Raji (cell line): ENCODE results near the gene TMEM19.

Experiments
- POLR2A ChIP-seq: IDR thresholded peaks from 2 replicates; pipeline ENCODE4 v1.6.1; 2011; ENCODE audit warnings: low read depth, low read length, control low read depth; ENCODE audit not compliant: insufficient read depth

The TMEM19 gene

DNA sequence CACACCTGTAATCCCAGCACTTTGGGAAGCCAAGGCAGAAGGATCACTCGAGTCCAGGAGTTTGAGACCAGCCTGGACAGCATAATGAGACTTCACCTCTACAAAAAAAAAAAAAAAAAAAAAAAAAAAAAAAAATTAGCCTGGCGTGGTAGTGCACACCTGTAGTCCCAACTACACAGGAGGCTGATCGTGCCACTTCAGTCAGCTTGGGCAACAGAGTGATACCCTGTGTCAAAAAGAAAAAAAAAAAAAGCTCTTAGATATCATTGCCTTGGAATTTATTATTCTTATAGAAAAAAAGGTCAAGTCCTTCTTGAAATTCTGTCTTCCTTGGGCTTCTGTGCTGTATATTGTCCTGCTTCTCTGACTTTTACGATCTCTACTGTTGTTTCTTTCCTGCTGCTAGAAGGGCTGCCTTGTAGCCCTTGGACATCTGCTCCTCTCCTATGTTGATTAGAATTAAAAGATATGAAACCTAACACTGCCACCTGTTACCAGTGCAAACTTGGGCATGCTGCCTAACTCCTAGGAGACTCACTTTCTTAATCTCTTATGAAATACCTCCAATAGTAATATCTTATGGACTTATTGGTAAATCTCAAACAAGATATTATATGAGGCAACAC is 5.7 kb downstream of the TMEM19 start:
- no peak for TF ChIP-seq POLR2A

DNA sequence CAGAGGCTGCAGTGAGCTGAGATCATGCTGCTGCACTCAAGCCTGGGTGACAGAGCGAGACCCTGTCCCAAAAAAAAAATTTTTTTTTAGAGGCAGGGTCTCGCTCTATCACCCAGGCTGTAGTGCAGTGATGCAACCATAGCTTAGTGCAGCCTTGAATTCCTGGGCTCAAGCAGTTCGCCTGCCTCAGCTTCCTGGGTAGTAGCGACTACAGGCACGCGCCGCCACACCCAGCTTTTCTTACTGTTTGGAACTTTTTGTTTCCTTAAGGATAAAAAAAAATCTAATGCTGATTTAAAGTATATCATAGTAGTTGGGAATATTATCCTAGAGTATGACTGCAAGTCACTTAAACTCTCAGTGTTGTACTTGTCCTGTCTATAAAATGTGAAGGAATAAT is 7.2 kb downstream of the TMEM19 start:
- TF ChIP-seq POLR2A, result no peak

DNA sequence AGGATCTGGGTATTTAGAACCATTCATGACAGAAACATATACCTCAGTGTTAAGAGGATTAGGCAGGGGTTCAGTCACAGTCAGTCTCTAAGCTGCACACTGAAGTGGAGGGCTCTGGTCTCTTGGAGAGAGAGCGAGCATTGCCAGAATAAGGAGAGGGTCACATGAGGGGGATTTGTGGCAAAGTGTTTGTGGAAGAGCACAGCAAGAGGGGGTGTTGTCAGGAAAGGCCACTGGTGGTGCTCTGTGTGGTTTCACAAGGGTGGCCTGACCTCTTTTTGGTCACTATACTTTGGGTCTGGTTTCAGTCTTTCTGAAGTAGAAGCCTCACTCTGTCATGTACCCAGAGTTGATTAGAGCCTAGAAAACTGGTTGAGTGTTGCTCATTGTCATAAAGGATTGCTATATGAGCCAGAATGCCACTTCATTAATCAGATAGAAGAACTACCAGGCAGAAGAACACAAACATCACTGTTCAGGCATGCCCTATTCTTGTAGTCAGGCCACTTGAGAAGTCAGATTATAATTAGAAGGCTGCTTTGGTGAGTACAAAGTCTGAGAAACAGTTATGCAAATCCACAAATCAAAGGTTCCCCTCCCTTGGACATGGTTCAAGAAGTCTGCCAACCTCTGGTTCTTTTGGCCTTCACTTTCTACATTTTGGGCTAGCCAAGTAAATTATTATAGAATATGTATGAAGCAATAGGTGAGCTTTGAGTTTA is 8.4 kb downstream of the TMEM19 start:
- 0 out of 2 replicates have a peak, but pooled peaks have one; percentile 45 for TF ChIP-seq POLR2A

DNA sequence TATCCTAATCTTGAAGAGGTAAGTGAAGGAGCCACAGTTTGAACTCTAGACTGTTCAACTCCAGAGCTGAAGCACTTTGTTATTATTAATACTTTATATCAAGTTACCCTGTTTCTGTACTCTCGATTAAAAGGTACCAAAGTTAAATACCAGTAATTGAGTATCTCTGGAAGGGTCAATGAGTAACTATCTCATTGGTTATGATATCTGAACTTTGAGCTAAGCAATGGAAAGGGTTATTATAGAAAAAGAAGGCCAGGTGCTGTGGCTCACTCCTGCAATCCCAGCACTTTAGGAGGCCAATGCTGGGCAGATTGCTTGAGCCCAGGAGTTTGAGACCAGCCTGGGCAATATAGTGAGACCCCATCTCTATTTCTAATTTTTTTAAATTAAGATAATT is 9.9 kb downstream of the TMEM19 start:
- no peak for TF ChIP-seq POLR2A

DNA sequence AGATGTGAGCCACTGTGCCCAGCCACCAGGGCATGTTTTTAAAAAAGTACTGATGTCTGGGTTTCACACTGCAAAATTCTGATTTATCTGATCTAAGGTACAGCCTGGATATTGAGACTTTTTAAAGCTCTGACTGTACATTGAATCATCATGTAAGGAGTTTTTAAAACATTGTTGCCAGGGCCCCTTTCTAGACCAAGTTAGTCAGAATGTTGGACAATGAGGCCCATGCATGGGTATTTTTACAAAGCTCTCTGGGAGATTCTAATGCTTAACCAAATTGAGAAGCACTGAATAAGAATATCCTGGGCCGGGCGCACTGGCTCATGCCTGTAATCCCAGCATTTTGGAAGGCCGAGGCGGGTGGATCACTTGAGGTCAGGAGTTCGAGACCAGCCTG is 16.7 kb downstream of the TMEM19 start:
- no peak for TF ChIP-seq POLR2A

DNA sequence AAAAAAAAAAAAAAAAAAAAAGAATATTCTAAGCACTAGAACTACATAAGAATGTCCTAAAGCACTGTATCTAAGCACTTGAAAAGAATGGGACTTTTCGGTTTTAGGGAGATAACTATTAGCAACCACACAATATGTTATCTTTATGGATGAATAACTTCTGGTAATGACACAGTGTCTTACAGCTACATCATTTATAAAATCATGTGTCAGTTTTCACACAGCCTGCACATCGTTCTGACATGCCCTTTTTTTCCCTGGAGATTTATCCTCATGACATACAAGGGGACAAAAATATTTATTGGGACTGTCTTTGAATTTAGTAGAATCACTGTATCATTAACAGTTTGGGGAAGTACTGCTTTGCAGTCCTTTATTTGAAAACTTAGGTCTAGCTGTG is 17.3 kb downstream of the TMEM19 start:
- no peak for TF ChIP-seq POLR2A

DNA sequence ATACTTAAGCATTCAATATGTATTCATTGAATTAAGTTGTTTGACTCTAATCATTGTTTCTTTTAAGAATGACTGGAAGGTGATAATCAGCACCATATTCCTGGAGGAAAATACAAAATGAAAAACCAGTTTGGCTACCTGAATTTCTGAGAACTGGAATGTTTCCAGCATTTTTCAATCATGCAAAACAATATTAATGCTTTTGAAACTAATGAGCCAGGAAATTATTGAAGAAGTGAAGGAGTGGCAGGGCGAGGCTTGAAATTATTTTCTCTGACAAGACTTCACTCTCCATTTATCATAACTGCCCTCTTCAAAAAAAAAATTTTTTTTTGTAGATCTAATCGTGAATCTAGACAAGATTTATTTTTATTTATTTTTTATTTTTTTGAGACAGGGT is 19.0 kb downstream of the TMEM19 start:
- no peak for TF ChIP-seq POLR2A

DNA sequence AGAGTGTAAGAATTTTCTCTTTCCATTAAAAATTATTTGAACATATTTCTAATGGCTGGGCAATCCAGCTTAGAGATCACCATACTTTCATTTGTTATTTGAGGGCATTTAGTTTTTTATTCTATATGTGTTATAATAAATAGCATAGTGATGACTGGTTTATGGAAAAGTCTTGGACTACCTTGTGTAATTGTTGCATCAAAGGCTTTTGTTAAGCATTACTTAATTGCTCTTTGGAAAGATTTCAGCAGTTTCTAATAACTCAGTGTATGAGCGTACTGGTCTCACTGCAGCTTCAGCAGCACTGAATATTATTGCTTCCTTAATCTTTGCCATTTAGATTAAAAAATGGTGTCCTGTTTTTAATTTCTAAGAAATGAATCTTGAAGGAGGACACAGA is 22.8 kb downstream of the TMEM19 start:
- no peak for TF ChIP-seq POLR2A

DNA sequence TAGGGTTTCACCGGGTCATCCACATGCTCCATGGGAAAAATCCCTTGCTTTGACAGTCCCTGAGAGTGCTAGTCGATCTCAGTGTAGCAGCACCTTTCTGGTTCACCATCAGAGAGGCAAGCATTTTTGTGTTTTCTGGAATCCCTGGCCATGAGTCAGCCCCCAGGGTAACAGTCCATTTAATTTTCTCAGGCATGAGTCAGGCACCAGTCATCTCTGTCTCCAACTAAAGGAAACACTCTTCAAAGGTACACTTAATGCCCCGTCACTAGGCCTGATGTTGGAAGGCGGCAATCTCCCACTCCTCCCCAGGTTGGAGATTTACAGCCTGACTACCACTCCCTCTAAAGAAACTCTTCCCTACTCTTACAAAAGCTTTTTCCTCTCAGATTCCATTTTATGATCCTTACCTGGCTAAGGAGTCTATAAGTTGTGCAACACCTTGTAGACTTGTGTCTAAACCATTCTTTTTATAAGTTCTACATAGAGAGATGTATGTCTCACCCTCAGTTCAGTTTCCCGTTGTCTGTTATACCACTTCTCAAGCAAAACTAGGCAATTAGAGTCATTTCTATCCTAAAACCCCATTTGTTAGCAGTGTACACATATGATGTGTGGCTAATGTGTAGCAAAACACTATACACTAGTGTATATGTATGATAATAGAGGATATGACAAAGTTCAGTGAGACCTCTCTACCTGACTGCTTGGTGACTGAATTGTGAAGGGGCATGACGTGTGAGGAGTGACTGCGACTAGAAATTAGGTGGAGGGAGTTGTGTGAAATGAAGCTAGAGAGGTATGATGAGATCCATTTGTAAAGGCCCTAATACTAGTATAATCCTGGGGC is 24.6 kb downstream of the TMEM19 start:
- no peak for TF ChIP-seq POLR2A

DNA sequence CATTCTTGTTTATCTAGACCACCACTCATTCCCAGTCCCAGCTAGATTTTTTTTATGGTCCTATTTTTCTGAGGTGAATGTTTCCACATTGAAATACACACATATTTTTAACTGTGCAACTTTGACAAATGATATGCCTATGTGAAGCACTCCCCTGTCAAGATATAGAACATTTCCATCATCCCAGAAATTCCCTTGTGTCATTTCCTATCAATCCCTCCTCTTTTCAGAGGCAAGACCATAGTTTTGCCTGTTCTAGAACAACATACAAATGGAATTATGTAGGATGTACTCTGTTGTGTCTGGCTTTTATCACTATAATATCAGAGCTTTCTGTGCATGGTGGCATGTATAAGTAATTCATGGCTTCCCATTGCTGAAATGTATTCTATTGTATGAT is 32.7 kb downstream of the TMEM19 start:
- no peak for TF ChIP-seq POLR2A

DNA sequence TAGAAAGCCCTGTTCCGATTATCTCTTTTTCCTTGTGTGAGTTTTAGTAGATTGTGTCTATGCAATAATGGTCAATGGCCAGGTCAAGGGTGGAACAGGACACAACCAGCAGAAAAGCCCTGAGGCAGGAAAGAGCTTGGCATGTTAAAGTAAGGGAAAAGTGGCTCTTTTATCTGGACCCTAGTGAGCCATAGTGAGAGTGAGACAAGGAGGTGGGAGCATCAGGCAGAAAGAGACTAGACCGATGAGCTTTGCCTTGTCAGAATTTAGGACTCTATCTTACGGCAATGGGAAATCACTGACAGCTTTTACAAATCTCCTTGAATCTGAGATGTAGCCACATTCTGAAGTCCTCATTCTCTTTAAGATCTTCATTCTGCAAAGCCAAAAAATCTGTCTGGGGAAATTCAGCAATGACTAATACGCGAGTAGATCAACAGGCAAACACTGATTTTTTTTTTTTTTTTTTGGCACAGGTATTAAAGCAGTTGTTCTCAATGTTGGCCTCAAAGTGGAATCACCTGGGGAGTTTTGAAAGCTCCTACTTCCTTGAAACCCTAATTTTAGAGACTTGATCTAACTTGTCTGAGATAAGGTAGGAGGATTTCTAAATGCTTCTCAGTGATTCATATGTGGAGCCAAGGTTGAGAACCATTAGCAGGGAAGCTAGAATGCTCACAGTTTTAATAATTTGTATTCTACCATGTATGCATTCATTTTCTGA is 33.9 kb downstream of the TMEM19 start:
- TF ChIP-seq POLR2A, result no peak

DNA sequence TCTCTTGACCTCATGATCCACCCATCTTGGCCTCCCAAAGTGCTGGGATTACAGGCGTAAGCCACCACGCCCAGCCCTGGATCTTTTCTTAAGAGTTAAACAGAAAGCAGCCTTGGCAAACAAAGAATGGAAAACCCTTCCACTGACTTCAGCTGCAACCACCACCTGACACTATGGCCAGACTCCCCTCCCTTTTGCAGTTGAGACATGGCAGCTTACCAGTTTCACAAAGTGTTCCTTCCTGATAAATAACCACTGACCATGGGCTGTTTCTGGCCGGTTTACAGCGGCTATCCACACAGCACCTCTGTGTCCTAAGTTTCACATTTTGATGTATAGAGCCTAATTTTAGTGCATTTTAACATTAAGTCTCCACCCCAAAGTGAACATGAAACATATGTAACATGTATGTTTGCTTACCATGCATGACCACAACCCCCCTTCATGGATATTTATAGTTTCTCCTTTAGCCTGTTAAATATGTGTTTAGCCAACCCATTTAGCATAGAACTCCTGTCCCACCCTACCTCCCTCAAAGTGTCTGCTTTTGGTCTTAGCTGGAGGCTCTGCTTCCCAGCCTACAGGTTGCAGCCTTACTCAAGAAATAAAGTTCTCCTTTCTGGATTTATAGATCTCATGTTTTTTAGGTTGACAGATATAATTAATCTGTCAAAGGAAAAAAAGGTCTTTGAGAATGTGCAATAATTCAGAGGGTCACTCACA is 36.1 kb downstream of the TMEM19 start:
- TF ChIP-seq POLR2A, result no peak

DNA sequence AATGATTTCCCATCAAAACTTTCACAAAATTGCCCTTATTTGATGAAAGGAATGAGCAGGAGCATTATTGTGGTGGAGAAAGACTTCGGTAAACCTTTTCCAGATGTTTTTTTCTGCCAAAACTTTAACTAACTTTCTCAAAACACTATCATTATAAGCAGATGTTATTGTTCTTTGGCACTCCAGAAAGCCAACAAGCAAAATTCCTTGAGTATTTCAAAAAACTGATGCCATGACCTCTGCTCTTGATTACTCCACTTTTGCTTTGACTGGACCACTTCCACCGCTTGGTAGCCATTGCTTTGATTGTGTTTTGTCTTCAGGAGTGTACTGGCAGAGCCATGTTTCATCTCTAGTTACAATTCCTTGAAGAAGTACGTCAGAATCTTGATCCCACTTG is 39.1 kb downstream of the TMEM19 start:
- no peak for TF ChIP-seq POLR2A

DNA sequence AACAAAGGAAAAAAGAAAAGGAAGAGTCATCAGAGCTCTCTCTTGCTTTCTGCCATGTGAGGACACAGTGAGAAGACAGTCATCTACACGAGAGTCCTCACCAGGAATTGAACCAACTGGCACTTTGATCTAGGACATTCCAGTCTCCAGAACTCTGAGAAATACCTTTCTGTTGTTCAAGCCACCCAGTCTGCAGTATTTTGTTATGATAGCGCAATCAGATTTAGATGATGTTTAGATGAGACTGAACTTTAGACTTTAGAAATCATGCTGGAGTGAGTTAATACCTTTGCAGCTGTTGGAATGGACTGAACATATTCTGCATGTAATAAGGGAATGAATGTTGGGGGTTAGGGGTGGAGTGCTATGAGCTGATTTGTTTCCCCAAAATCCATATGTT is 40.7 kb downstream of the TMEM19 start:
- no peak for TF ChIP-seq POLR2A

DNA sequence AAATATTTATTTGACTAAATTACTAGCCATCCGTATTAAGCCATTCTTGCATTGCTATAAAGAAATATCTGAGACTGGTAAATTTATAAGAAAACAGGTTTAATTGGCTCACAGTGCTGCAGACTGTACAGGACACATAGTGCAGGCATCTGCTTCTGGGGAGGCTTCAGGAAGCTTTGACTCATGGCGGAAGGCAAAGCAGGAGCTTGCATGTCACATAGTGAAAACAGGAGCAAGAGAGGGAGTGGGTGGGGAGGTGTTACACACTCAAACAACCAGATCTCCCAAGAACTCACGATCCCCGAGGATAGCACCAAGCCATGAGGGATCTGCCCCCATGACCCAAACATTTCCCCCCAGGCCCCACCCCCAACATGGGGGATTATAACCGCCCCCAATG is 42.1 kb downstream of the TMEM19 start:
- no peak for TF ChIP-seq POLR2A

DNA sequence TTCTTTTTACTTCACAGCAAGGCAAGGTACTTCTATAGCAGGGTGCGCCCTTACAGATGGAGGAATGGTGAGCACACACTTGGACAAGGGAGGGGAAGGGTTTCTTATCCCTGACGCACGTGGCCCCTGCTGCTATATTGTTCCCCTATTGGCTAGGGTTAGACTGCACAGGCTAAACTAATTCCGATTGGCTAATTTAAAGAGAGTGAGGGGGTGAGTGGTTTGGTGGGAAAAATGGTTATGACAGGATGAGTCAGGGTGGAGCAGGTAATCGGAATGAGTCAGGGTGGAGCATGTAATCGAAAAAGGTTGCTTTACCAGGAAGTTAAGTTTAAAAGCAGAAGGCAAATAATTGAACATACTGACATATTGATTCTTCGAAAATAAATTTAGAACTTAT is 45.1 kb downstream of the TMEM19 start:
- TF ChIP-seq POLR2A, result no peak
